ENCODE measurements around the gene MAP1S. TPM values are rescaled to one million over a fixed set of nuclear protein-coding genes. Genes with fewer than 3 reads are reported as not detected.

The MAP1S gene
- total RNA-seq (2022; extraction: Qiagen RNA extraction) = 28.1 to 34.9 TPM (median 30.3 TPM) in 5 replicates

GRCh38 chr19:17718947-17719711 is at the start of gene MAP1S:
MAP1S (plus strand) TSS chr19:17719480; CDS start chr19:17719503, 23 bp downstream.

GRCh38 chr19:17687857-17688784 is 31.2 kb upstream of the MAP1S start, which contains the start of gene UNC13A:
UNC13A (minus strand) TSS chr19:17688354; CDS start chr19:17688199, 155 bp downstream.

GRCh38 chr19:17751103-17751911 is 32.0 kb downstream of the MAP1S start, which contains the start of gene FCHO1:
FCHO1 (plus strand) TSS chr19:17751477; CDS start chr19:17755165, 3,688 bp downstream.

Other genes with a start within 250 kb of the MAP1S start
- gene SLC27A1, start 249.0 kb upstream of the MAP1S start, total RNA-seq (2022; extraction: Qiagen RNA extraction) = 2.4 to 2.9 TPM (median 2.5 TPM) in 5 replicates
- 44.9 to 78.0 TPM (median 72.0 TPM) in 5 replicates for gene PGLS, start 207.8 kb upstream of the MAP1S start, total RNA-seq (2022; extraction: Qiagen RNA extraction)
- gene COLGALT1, start 163.8 kb upstream of the MAP1S start, total RNA-seq (2022; extraction: Qiagen RNA extraction) = 64.7 to 70.3 TPM (median 66.3 TPM) in 5 replicates
- 0.93 to 1.5 TPM (median 1.3 TPM) in 5 replicates for gene UNC13A, start 31.1 kb upstream of the MAP1S start, total RNA-seq (2022; extraction: Qiagen RNA extraction)
- gene FCHO1, start 32.0 kb downstream of the MAP1S start, total RNA-seq (2022; extraction: Qiagen RNA extraction) = 15.5 to 20.7 TPM (median 17.9 TPM) in 5 replicates
- 4.1 to 4.8 TPM (median 4.5 TPM) in 5 replicates for gene B3GNT3, start 75.7 kb downstream of the MAP1S start, total RNA-seq (2022; extraction: Qiagen RNA extraction)
- gene INSL3, start 102.0 kb downstream of the MAP1S start, total RNA-seq (2022; extraction: Qiagen RNA extraction) = 0.40 to 0.77 TPM (median 0.48 TPM) in 5 replicates
- gene JAK3, start 128.5 kb downstream of the MAP1S start, total RNA-seq (2022; extraction: Qiagen RNA extraction) = 0.14 to 0.25 TPM (median 0.23 TPM) in 5 replicates
- gene RPL18A, start 140.4 kb downstream of the MAP1S start, total RNA-seq (2022; extraction: Qiagen RNA extraction) = 1,772 to 2,370 TPM (median 2,236 TPM) in 5 replicates
- gene SLC5A5, start 152.5 kb downstream of the MAP1S start, total RNA-seq (2022; extraction: Qiagen RNA extraction) = 0.22 to 0.36 TPM (median 0.25 TPM) in 5 replicates
- gene CCDC124, start 213.5 kb downstream of the MAP1S start, total RNA-seq (2022; extraction: Qiagen RNA extraction) = 92.9 to 119 TPM (median 107 TPM) in 5 replicates
- gene KCNN1, start 247.6 kb downstream of the MAP1S start, total RNA-seq (2022; extraction: Qiagen RNA extraction) = 0.41 to 1.2 TPM (median 0.66 TPM) in 5 replicates

Measured in A549 treated with Hydrocortisone at 1 μM for 4 hours (cell line).